Measurements from ENCODE around the gene SNX13.
A peak's percentile ranks its signal among the peaks of the same experiment; 100 is the strongest.

The SNX13 gene

GRCh38 chr7:17943006-17943405 lies 2.7 kb upstream of the SNX13 start:
- no peak for DNase-seq

- DNase-seq, result no peak
Observed at GRCh38 chr7:17942231-17942630, 1.9 kb upstream of the SNX13 start.

GRCh38 chr7:17940951-17941431 lies 697 bp upstream of the SNX13 start:
- peak; percentile 25 for DNase-seq

GRCh38 chr7:17939606-17940301 lies 540 bp downstream of the SNX13 start:
- DNase-seq, result peak; percentile 70

- peak; percentile 46 for DNase-seq
Observed at GRCh38 chr7:17939211-17939605, 1.1 kb downstream of the SNX13 start.

- DNase-seq, result no peak
Observed at GRCh38 chr7:17937506-17938120, 2.7 kb downstream of the SNX13 start.

- no peak for DNase-seq
Observed at GRCh38 chr7:17936321-17936720, 4.0 kb downstream of the SNX13 start.

- no peak for DNase-seq
Observed at GRCh38 chr7:17934612-17935240, 5.6 kb downstream of the SNX13 start.

- DNase-seq, result peak; percentile 57
Observed at GRCh38 chr7:17934094-17934493, 6.2 kb downstream of the SNX13 start.

GRCh38 chr7:17932770-17933169 lies 7.5 kb downstream of the SNX13 start:
- DNase-seq, result no peak

GRCh38 chr7:17931069-17931468 lies 9.2 kb downstream of the SNX13 start:
- DNase-seq, result no peak

GRCh38 chr7:17930546-17930945 lies 9.7 kb downstream of the SNX13 start:
- no peak for DNase-seq

- no peak for DNase-seq
Observed at GRCh38 chr7:17929647-17930395, 10.5 kb downstream of the SNX13 start.

GRCh38 chr7:17928055-17928454 lies 12.2 kb downstream of the SNX13 start:
- no peak for DNase-seq

GRCh38 chr7:17921857-17922416 lies 18.4 kb downstream of the SNX13 start:
- no peak for DNase-seq

GRCh38 chr7:17917842-17918241 lies 22.5 kb downstream of the SNX13 start:
- no peak for DNase-seq

- no peak for DNase-seq
Observed at GRCh38 chr7:17916786-17917185, 23.5 kb downstream of the SNX13 start.

- DNase-seq, result no peak
Observed at GRCh38 chr7:17915796-17916195, 24.5 kb downstream of the SNX13 start.

- no peak for DNase-seq
Observed at GRCh38 chr7:17915168-17915567, 25.1 kb downstream of the SNX13 start.

GRCh38 chr7:17913250-17913649 lies 27.0 kb downstream of the SNX13 start:
- DNase-seq, result no peak

GRCh38 chr7:17912536-17913235 lies 27.6 kb downstream of the SNX13 start:
- no peak for DNase-seq

- DNase-seq, result no peak
Observed at GRCh38 chr7:17912050-17912449, 28.2 kb downstream of the SNX13 start.
